HG02870 (cell line): ENCODE data around the gene DNAH1.

Source experiments
- ATAC-seq: cut with Tn5 transposase; IDR thresholded peaks from one replicate; pipeline ENCODE4 v1.9.1; 2021; ENCODE audit warnings: mild to moderate bottlenecking, moderate library complexity; ENCODE audit not compliant: unreplicated experiment

Gene DNAH1

DNA sequence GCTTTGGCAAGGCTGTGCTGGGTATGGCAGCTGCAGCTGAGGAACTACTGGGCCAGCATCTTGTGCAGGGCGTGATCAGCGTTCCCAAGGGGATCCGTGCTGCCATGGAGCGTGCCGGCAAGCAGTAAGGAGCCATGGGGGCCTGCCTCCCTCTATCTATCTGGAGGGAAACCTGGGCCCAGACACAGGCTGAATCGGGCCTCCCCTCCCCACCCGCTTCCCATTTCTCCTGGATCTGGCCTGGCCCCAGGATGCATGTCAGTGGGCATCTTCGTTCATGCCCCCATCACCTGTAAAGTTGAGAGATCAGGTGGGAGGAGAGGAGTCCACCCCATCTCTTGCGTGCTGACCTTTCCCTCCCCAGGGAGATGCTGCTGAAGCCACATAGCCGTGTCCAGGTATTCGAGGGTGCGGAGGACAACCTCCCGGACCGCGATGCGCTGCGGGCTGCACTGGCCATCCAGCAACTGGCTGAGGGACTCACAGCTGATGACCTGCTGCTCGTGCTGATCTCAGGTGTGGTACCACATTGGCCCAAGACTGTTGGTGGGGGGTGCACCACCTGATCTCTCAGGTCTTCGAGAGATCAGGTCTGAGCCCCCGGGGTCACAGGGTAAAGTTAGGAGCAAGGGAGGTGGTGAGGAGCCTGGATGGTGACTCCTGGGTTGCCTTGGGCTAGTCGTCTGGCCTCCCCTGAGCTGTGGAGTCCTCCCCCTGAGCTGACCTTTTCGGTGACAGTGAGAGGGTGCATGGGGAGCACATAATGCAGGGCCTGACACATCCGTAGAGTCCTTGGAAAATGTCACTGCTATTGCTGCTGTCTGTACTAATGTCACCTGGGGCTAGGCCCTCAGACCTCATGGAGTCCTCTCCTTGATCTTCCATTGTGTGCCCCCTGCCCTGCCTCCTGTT, 25.3 kb upstream of the DNAH1 start:
- ATAC-seq = no peak

DNA sequence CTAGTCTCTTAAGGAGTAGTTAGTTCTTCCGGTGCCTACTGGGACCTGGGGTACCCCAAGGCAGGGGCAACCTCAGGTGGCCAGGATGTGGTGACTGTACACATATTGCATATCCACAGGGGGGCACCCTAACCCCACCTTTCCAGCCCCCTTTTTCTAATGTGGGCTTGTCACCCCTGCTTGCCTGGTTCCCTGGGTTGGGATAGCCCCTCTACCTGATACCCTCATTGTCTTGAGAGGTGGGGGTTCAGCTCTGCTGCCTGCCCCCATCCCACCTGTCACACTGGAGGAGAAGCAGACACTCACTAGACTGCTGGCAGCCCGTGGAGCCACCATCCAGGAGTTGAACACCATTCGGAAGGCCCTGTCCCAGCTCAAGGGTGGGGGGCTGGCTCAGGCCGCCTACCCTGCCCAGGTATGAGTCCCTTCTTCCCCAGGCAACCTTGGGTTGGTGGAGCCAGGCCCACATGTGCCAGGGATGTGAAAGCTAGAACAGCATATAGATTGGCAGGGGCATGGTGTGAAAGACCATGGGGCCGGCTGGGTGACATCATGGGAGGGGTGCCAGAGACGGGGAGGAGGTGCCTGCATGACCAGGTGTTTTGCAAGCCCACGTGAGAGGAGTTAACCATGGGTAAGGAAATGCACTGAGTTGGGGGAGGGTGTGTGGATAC, 24.5 kb upstream of the DNAH1 start:
- no peak for ATAC-seq

DNA sequence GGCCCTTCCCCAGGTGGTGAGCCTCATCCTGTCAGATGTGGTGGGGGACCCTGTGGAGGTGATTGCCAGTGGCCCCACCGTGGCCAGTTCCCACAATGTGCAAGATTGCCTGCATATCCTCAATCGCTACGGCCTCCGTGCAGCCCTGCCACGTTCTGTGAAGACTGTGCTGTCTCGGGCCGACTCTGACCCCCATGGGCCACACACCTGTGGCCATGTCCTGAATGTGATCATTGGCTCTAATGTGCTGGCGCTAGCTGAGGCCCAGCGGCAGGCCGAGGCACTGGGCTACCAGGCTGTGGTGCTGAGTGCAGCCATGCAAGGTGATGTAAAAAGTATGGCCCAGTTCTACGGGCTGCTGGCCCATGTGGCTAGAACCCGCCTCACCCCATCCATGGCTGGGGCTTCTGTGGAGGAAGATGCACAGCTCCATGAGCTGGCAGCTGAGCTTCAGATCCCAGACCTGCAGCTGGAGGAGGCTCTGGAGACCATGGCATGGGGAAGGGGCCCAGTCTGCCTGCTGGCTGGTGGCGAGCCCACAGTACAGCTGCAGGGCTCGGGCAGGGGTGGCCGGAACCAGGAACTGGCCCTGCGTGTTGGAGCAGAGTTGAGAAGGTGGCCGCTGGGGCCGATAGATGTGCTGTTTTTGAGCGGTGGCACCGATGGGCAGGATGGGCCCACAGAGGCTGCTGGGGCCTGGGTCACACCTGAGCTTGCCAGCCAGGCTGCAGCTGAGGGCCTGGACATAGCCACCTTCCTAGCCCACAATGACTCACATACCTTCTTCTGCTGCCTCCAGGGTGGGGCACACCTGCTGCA, 23.7 kb upstream of the DNAH1 start:
- no peak for ATAC-seq

DNA sequence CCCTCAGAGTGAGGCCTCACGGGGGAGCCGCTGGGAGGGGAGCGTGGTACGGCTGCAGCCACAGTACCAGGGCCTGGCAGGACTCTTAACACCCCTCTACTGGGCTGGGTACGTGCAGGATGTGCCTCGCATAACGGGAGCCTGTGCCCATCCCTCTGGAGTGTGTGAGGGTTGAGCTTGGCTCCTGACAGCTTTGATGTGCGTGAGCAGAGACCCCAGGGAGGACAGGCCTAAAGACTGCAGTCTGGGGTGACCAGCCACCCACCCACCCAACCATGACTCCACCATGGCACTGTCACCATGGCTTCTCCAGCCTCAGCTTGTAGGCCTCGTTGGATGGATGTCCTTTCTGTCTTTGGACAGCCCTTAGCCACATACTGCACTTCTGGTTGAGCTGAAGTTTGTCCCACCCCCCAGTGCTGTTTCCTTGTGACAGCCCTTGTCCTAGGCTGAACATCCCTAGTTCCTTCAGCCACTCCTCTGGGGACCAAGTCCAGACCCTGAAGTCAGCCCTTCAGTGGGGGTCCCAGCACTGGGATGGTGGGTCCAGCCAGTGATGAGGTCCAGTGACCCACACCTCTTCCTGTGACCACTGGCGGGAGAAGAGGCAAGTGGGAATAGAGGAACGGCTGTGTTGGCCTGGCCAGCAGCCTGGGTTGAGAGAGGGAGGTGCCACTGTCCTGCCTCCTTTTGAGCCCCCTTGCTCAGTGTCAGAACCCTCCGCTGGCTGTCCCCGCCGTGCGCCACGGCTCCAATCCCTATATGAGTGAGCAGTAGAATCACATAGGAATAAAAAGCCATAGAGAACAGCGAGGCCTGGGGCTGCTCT, 22.4 kb upstream of the DNAH1 start:
- ATAC-seq = no peak

DNA sequence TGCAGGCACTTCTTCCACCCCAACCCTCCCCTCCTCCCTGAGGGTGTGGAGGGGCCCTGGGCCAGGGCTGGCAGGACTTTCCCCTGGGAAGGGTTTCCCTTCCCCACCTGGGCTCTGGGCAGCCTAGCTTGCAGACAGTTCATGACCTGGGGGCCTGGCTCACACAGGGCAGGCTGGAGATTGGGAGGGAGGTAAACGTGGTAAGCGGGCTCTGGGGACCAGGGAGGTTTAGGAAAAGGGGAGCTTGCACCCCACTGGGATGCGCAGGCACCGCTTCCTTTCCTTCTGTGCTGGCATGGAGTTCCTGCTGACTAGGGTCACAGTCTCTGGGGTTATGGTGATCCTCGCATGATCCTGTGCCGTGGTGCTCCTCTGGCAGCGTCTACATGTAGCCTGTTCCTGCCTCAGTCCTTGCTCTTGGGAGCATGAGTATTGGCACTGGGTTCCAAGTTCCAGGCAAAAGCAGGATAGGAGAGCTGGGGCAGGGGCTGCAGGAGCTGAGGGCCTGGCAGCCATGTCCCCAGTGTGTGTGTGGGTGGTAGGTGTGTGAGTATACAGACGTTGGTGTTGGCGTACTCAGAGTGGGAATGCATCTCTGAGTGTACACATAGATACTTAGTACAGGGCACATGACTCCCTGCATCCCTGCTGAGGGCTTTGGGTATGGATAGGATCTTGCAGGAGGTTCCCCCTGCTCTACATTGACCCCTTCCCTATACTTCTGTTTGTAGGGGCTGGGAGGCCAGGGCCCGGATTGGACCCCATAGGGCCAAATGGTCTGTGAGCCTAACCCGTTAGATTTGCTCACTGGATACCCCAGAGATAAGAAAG, 21.6 kb upstream of the DNAH1 start:
- no peak for ATAC-seq

DNA sequence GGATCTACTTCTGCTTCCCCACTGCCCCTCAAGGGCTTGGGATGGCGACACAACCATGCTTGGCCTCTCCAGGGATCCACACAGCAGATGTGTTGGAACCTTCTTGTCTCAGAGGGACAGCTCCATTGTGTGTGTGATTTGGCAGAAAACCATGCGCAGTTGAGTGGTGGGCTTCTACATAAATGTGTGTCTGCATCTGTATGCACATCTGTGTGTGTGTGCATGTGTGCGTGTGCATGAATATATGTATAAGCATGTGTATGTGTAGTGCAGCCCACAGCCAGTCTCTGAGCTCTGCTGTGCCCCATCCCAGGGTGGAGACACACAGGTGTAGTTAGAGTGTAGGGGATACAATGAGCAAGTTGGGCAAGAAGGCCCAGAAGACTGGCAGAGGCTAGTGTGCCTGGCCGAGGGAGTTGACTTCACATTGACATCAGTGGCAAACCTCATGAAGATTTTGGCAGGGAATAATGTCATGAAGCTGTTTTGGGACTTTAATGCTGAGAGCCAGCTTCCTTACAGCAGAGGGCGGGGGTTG, 20.4 kb upstream of the DNAH1 start:
- ATAC-seq = no peak

DNA sequence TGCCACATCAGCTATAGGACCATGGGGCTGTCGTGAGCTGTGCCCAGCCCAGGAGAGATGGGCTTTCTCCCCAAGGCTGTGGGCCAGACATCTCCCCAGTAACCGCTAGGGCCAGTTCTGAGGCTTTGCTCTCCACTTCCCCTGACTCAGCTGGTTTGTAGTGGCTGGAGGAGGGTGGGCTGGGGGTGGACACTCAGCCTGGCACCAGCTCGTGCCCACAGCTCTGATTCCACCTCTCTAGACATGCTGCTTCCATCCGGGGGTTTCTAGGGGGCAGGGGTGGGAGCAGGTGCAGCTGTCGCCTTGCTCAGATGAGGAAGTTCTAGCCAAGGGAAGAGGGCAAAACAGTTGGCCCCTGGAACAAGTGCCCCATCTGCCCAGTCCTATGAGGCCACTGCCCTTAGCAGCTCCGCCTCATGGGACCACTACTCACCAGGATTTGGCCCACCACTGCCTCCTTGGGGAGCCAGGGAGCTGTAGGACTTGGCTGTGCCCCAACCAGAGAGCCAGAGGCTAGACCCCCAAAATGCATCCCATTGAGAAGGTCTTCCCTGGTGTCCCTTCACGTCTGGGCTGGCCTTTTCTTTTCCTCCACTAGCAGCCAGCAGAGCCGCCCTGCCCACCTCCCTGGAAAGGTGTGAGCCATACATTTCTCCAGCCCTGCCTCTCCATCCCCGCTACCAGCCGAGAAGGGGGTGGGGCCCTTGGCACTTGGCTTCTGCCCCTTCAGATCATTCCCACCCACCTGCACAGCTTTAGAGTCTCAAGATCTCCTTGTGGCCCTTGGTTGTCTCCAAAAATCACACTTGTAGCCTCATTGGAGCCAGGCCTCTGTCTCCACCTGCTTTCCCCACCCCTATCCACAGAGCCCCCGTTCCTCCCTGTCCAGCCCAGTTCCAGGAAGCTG, 18.6 kb upstream of the DNAH1 start:
- ATAC-seq = no peak

DNA sequence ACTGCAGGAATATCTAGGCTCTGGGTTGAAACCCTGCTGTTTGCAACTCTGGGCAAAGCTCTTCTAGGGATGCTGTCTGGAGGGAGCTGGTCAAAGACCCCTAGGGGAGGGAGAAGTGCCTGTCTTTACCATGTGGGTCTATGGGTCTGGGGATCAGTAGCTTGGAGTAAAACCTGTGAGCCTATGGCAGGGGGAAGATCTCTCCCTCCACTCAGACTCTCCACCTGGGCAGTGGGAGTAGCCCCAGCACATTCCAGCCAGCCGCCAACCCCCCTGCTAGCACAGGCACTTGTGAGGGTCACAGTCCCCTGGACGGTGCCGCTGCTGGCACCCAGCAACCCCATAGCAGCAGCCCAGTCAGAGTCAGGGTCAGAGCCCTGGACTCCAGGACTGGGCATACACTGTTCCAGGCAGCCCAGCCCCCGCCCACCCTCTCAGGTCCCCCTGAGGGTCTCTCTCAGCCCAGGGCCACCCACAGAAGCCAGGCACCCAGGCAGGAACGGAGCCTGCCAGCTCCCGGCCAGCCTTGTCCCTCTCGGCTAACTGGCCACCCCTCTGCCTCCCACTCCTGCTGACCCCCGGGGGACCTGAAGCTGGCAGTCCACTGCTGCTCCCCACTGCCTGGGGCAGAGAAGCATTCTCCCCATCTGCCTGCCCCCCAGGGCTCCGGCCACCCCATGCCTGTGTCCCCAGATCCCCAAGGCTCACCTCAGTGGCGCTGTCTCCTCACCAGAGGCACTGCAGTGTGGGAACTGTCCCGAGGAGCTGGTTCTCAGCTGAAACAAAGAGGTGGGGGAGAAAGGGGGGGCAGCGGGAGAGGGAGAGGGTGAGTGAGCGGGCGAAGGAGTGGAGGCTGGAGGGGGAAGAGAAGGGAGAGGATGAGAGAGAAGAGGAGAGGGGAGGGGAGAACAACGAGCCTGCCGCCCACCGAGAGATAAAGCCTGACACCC, 17.7 kb upstream of the DNAH1 start:
- ATAC-seq = no peak

DNA sequence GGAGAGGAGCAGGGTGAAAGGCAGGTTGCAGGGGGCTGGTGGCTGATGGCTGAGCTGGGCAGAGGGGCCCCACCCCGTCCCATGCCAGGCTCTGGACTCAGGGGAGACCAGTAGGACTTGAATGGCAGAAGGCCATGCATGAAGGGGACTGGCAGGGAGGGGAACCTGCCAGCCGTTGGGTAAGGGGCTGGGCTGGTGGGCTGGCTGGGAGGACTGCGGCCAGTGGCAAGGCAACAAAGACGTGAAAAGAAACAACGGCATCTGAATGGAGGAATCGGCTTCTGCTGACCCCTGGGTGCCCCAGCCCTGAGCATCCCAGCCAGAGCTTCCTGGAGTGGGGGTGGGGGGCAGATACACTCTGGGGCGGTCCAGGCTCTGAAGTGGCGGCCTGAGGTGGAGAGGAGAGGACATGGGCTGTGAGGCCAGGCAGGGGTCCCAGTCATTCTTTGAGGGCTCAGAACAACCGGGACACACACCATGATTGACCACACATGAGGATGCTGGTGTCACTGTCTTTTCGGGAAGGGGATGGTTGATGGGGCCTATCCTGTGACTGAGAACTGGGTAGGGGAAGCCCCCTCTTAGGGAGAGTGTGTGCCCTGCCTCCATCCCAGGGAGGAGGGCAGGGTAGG, 16.8 kb upstream of the DNAH1 start:
- ATAC-seq = no peak

DNA sequence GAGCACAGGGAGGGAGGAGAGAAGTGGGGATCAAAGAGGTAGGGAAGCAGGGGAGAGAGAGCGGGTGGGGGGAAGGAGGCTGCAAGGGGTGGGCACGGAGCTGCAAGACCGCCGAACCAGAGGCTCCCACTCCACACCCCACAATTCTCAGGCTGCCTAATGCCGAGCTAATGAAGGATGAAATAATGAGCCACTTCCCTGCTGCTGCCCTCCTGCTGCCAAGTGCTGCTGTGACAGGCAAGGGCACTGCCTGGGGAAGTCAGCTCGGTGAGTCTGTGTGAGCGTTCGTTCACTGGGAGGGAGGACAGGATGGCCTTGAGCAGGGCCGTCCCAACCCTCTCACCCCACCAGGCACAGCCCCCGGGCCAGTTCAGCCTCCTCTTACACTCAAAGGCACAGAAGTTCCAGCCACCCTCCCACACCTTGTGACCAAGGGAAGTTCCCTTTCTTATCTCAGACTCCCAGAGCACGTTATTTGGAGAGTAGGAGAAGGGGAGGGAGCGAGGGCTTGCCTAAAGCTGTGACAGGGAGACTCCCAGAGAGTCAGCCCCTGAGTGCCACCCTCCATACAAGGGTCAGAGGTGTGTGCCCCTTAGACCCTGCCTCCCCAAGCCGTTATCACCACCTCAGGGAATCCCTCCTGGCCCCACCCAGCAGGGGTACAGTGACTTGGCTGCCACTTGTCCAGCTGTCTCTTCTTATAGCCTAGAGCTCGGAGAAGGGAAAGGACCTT, 16.1 kb upstream of the DNAH1 start:
- ATAC-seq = no peak

DNA sequence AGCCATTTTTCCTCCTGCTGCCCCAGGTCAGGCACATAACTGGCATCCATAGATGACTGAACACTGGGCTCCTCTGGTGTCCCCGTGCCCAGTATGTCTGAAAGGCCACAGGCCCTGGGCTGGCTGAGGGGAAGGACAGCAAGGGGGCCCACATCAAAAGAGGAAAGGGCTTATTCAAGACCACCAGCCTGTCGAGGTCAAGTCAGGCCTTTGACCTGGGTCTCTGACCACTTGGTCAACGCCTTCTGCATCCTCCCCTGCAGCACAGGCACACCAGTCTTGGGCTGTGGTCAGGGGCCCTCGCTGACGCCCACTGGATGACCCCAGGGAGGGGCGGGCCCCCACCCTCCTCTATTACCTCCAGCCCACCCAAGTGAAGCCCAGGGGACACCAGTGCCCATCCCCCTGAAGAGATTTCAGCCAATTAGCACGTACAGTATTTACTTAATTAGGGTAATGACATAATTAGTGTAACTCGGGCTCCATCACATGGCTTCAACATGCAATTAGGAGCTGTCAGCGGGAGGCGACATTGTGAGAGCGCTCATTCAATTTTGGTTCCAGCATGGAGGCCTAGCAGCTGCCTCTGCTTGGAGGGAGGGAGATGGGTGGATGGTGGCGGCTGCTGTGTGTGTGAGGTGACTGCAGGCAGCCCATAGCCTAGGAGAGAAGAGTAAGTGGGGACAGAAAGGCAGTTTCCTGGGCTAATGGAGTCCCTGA, 13.5 kb upstream of the DNAH1 start:
- no peak for ATAC-seq

DNA sequence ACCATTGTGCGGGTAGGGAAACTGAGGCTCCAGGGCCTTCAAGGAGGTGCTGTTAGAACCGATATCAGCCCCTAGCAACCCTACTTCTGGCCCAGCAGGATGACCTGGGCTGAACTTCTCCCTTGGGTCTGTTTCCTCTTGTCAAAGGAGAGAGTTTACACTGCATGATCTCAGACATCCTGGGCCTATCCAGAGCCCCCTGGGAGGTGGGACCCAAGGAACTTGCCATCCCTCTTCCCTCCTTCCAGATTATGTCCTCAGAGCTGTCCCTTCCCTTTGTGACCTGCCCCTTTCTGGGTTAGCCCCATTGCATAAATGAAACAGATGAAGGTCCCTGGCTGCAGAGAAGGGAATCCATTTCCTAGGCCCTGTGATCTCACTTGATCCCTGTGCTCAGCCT, 12.3 kb upstream of the DNAH1 start:
- no peak for ATAC-seq

DNA sequence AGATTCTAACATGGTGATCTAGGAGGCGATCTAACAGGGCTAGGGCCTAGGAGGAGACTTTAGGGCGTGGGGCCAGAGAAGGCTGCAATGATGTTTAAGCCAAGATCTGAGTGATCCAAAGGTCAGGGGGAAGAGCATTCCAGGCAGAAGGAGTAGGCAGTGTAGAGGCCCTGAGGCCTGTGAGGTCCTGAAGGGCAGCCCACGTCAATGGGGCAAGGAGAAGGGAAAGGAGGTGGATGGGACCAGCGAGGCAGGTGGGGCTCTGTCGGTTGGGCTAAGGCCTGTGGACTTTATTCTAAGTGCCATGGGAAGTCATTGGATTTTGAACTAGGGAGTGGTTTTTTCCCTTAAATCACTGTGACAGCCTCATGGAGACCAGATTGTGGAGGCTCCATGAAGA, 10.2 kb upstream of the DNAH1 start:
- ATAC-seq = no peak

DNA sequence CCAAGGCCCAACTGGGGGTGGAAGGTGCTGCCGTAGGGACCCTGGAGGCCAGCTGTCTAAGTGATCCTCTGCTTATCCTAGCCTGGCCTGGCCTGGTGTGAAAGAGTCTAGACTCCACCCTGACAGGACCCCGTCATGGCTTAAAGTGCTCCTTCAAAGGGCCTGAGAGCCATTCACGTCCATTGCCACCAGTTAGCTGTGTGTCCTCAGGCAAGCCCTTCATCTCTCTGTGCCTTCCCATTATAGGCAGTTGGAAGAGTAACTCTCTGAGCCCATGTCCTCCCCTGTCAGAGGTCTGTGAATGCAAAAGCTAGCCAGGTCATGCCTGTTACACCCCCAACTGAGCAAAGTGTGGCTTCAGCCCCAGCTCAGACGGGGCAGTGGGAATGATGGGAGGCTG, 9.1 kb upstream of the DNAH1 start:
- no peak for ATAC-seq

DNA sequence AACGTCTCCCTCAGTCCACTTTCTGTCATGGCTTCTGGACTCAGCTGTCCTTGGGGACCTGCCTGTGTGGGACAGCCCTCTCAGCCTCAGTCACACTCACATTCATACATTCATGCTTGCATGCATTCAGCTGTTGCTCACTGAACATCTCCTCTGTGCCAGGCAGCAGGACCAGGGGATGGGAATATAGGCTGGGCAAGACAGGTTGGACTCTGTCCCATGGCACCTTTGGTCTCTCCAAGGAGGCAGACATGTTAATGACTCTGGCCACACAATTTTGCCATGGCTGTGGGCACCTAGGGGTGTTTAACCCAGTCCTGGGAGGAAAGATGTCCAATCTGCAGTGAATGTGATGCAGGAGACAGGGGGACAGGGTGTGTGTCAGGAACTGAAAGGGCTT, 7.8 kb upstream of the DNAH1 start:
- ATAC-seq = no peak
